ENCODE data around the gene MTCL1.

The MTCL1 gene

GRCh38 chr18:8713691-8714090 is 8.3 kb downstream of the MTCL1 start:
- DNase-seq (ENCODE audit: low read depth): no peak

GRCh38 chr18:8715599-8715998 is 10.2 kb downstream of the MTCL1 start:
- DNase-seq (ENCODE audit: low read depth): no peak

GRCh38 chr18:8717011-8717770 is 11.8 kb downstream of the MTCL1 start:
- DNase-seq (ENCODE audit: low read depth): no peak

GRCh38 chr18:8718401-8718913 is 13.1 kb downstream of the MTCL1 start:
- DNase-seq (ENCODE audit: low read depth): no peak

- no peak for DNase-seq (ENCODE audit: low read depth)
Measured at GRCh38 chr18:8719192-8719591, 13.8 kb downstream of the MTCL1 start.

- DNase-seq (ENCODE audit: low read depth): no peak
Measured at GRCh38 chr18:8720141-8720540, 14.8 kb downstream of the MTCL1 start.

- no peak for DNase-seq (ENCODE audit: low read depth)
Measured at GRCh38 chr18:8721094-8721669, 15.8 kb downstream of the MTCL1 start.

DNA sequence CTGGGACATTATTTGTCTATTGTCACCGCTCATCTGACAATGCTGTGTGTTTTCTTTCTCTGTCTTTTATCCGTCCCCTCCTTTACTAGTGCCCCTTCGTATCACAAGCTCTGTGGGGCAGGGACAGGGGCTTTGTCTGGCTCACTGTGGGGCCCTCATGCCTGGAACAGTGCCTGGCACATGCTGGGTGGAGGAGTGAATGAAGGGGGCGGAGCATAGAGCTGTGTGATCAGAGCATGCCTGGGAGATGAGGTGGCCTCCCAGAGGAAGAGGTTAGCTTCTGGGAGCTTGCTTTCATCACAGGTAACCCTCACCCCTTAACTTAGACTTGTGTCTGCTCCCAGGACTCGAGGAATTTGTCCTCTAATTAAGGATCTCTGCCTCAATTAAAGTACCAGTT is 16.4 kb downstream of the MTCL1 start:
- DNase-seq (ENCODE audit: low read depth): no peak

- DNase-seq (ENCODE audit: low read depth): no peak
Measured at GRCh38 chr18:8722946-8723820, 17.8 kb downstream of the MTCL1 start.

GRCh38 chr18:8724452-8724851 is 19.1 kb downstream of the MTCL1 start:
- DNase-seq (ENCODE audit: low read depth): no peak

- no peak for DNase-seq (ENCODE audit: low read depth)
Measured at GRCh38 chr18:8726281-8726680, 20.9 kb downstream of the MTCL1 start.

GRCh38 chr18:8726963-8727705 is 21.8 kb downstream of the MTCL1 start:
- DNase-seq (ENCODE audit: low read depth): no peak

DNA sequence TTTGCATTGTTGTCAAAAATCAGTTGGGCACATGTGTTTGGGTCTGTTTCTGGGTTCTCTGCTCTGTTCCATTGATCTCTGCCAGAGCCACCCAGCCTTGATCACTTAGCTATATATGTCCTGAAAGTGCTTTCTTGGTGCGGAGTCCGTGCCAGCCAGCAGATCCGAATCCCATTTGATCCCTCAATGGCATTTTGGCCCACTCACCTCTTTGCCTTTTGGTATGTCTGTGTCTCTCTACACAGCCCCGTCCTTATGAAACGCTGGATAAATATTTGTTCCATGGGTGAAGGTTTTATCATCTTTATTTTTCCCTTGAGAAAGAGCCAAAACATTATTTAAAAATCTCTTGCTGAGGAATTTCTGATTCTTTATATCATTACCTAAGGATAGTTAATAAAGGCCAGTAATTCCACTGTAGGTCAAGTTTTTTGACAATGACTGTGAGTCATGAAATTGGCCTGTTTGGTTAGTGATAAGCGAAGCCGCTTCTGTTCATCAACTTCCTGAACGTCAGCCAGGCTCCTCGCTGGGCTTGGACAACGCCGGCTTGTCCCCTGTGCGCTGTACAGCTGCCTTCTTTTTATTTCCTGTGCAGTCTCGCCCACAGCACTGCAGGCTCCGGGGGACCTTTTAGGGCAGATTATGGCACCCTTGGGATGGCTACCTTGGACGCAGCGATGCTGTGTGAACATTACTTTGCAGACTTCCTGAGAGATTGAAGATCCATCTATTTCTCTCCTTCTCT is 24.9 kb downstream of the MTCL1 start:
- no peak for DNase-seq (ENCODE audit: low read depth)

DNA sequence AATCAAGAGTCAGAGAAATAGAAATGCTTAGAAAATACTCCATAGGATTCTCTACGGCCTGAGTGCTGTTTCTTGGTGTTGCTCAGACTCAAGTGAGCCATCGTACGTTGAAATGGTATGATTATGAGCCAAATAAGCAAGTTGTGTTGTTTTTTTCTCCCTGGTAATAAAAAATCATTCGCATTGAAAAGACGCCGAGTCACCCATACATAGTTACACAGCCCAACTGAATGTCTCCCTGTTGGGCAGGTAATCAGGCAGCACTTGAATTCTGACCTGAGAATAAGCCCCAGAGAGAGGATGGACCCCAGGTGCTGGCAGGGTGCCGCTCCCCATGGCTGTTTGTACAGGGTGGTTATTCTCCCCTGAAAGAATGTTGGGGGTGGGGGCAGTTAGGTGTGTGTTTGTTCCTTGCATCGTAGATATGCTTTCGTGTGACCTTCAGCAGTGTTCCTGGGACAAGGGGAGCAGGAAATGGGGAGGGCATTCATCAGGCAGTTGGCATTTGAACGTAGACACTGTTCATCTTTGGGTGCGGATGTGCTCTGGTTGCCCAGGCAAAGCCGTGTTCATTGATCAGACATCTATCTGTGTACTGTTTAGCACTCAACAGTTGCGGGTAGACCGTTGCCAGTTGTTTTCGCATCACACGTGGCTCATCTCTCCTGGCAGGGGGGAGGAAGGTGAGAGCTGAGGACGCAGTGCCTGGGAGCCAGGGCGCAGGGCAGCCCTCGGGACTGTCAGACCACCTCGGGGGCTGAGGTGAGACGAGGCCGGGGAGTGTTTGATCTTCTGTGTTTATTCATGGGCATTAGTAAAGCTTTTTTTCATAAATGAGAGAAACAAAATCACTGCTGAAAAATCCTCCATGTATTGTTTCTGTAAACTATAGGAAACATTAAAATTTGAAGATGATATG is 27.3 kb downstream of the MTCL1 start:
- DNase-seq (ENCODE audit: low read depth): no peak

- DNase-seq (ENCODE audit: low read depth): no peak
Measured at GRCh38 chr18:8734496-8734895, 29.1 kb downstream of the MTCL1 start.

- DNase-seq (ENCODE audit: low read depth): no peak
Measured at GRCh38 chr18:8735274-8735673, 29.9 kb downstream of the MTCL1 start.

- no peak for DNase-seq (ENCODE audit: low read depth)
Measured at GRCh38 chr18:8741117-8741516, 35.8 kb downstream of the MTCL1 start.

- no peak for DNase-seq (ENCODE audit: low read depth)
Measured at GRCh38 chr18:8741532-8741931, 36.2 kb downstream of the MTCL1 start.

DNA sequence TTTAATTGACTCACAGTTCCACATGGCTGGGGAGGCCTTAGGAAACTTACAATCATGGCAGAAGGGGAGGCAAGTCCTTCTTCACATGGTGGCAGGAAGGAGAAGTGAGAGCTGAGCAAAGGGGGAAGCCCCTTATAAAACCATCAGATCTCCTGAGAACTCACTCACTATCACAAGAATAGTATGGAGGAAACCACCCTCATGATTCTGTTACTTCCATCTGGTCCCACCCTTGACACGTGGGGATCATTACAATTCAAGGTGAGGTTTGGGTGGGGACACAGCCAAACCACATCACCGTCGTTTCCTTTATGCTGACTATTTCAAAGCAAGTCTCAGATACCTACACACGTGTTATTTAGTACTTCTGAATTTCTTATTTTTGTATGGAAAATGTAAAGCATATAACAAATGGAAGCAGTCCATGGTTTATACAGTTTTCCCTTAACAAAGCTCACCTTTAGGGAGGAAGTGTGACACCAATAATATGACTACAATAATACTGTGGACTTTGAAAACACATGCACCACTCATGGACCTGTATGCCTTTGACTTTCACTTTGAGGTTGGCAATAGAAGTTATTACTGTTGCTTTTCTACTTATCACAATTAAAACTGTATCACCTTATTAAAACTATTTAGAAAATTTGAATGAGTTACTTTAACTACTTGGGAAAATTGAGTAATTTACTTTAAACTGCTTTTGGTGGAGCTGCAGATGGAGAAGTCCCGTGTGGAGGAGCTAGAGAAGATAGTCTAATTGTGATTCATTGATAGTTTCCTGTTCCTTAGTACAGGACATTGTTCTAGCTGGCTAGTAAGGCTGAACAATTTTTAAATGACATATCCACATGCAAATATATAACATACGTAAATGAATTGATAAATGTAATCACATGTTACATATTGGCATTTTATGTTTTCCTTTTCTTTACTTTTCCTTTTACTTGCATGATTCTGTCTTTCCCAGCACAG is 37.3 kb downstream of the MTCL1 start:
- DNase-seq (ENCODE audit: low read depth): no peak

All from activated T-helper 9 cell treated with anti-CD3 and anti-CD28 coated beads, Interleukin-2, amount 50 U/mL, for 16 hours (primary cell).